GM21737 (cell line): Measurements from ENCODE around the gene PTPN20.
"Not testable (repeated sequence)": the region's sequence is repeated elsewhere in the genome, so short reads cannot be mapped to it uniquely, and the experiment has no call there.

Experiments
- ATAC-seq: cut with Tn5 transposase; IDR thresholded peaks from one replicate; pipeline ENCODE4 v1.9.1; 2021; ENCODE audit warnings: mild to moderate bottlenecking, moderate library complexity; ENCODE audit not compliant: unreplicated experiment

Gene PTPN20, protein sequence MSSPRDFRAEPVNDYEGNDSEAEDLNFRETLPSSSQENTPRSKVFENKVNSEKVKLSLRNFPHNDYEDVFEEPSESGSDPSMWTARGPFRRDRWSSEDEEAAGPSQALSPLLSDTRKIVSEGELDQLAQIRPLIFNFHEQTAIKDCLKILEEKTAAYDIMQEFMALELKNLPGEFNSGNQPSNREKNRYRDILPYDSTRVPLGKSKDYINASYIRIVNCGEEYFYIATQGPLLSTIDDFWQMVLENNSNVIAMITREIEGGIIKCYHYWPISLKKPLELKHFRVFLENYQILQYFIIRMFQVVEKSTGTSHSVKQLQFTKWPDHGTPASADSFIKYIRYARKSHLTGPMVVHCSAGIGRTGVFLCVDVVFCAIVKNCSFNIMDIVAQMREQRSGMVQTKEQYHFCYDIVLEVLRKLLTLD

DNA sequence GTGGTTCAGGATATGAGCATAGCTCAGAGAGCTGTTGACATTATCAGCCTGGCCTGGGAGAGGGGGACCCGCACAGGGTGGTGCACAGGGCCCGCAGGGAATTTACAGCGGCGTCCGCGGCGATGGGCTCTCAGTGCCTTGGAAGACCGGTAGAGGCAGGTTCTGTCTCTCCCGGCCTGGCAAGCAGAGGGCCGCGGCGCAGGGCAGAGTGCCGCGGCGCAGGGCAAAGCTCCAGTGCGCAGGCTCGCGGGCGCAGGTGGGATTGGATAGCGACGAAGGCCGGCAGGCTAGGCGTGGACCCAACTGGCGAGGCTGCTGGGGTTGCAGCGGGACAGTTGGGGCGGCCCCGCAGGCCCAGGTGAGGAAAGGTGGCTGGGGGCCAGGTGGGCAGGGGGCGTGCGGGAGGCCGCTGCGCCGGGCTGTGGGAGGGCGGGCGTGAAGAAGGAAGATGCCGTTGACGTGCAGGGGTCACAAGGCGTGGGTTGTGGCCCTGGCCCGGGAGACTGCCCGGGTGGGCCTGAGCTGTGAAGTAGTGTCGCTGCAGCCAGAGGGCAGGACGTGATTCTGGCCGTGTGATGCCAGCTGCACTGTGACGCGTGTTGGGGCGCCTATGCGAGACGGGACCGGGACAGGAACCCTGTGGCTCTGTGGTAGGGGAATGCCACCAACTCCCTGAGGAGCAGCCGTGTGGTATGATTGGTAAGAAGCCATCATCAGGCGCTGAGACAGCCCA lies at the start of gene PTPN20:
TSS of gene PTPN20 (plus strand) at position 285 of the 733 bp plus-strand sequence. CDS start 21,072 bp downstream, outside the sequence.
- not testable (repeated sequence) for ATAC-seq

DNA sequence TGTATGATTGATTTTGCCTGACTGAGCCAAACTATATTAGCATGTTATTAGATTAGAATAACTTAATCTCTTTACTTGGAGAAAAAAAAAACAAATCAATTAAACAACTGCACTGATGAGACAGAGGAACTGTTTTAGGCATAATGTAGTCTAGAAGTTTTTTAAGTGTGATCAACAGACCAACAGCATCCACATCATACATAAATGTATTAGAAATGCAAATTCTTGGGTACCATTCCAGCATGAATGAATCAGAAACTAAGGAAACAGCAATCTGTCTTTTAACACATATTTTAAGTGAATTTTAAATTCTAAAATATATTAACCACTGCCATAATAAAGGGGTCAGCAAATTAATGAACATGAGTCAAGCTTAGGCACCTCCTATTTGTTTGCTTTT lies 41.5 kb upstream of the PTPN20 start:
- ATAC-seq: not testable (repeated sequence)

DNA sequence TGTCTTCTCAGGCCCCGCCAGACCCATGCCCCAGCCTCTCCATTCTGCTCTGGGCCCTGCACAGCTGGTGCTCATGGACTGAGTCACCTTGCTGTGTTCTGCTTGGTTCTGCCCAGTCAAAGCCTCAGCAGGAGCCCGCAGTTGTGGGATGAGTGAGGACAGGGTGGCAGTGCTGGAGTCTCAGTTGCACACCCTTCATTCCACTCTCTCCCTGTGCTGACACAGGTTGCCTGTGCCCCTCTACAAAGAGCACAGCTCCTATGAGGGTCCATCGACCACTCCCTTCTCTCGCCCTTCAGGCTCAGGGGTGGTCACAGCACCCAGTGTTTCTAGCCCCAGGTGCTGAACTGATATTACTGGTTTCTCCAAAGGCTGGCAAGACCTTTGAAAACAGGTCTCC lies 39.6 kb upstream of the PTPN20 start:
- not testable (repeated sequence) for ATAC-seq

DNA sequence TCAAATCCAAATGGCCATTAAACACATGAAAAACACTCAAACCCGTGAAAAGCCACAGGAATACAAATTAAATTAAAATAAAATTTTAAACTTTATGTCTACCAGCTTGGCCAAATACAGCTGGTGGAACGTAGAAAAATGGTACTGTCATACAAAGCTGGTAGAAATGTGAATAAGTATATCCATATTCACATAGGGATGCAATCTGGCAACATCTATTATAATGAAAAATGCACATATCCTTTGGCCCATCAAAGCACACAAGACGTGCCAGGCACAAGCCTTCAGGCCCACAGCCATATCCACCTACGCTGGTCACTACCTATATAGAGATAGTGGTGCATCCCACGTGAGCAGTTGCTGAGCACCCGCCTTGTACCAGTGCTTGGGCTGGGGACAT lies 35.9 kb upstream of the PTPN20 start:
- ATAC-seq: not testable (repeated sequence)

DNA sequence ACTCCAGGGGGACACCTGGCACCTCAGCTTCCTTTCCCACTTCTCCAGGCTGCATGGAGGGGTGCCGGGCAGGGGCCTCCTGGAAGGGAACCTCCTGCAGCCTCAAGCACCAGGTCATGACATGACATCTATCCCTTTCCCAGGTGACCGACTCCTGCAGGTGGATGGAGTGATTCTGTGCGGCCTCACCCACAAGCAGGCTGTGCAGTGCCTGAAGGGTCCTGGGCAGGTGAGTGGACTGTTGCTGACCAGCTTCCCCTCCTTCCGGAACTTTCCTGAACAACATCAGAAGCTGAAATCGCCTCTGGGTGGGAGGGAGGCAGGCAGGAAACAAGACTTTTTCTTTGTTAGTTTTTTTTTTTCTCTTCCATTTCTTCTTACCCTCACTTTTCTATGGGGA lies 34.5 kb upstream of the PTPN20 start:
- not testable (repeated sequence) for ATAC-seq

DNA sequence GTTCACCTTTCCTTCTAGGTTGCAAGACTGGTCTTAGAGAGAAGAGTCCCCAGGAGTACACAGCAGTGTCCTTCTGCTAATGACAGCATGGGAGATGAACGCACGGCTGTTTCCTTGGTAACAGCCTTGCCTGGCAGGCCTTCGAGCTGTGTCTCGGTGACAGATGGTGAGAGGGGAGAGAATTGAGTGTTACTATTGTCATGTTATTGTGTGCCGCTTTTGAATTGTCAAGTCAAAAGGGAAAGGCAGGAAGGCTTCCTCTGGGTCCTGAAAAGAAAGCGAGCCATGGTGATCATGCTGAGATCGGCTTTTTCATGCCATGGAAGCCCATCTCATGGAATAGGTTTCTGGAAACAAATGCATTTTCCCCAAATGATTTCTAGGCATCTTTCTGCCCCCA lies 32.5 kb upstream of the PTPN20 start:
- ATAC-seq: not testable (repeated sequence)

DNA sequence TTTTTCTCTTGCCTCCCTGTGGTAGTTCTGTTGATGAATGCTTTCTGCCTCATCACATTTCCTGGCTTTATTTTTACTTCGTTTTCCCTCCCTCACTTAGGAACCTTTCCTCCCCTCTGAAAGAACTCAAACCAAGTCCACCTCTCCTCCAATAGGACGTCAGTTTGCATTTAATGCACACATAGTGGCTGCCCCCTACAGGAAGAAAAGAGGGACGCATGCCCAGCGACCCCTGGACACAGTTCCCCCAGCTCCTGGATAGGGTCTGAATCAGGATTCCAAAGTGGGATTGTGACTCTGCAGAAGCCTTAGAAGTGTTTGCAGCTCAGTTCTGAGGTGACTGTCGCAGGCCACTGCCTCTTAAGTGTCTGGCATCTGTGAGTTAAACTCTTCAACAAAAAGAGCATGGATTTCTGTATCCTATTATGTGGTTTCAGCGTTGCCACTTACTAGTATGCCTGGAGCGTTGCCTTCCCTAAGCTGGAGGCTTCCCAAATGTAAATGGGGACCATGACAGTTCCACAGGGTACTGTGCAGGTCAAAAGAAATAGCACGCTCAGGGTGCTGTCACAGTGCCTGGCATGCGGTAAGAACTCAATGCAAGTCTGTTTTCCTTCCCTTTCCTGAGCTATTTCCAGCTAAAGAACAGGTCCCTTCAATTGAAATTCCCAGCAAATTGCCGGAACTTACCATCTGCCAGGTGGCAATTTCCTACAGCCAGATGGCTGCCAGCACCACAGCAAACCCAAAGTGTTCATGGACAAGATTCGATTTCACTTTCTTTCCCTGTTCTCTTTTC lies 20.2 kb upstream of the PTPN20 start:
- ATAC-seq: not testable (repeated sequence)

DNA sequence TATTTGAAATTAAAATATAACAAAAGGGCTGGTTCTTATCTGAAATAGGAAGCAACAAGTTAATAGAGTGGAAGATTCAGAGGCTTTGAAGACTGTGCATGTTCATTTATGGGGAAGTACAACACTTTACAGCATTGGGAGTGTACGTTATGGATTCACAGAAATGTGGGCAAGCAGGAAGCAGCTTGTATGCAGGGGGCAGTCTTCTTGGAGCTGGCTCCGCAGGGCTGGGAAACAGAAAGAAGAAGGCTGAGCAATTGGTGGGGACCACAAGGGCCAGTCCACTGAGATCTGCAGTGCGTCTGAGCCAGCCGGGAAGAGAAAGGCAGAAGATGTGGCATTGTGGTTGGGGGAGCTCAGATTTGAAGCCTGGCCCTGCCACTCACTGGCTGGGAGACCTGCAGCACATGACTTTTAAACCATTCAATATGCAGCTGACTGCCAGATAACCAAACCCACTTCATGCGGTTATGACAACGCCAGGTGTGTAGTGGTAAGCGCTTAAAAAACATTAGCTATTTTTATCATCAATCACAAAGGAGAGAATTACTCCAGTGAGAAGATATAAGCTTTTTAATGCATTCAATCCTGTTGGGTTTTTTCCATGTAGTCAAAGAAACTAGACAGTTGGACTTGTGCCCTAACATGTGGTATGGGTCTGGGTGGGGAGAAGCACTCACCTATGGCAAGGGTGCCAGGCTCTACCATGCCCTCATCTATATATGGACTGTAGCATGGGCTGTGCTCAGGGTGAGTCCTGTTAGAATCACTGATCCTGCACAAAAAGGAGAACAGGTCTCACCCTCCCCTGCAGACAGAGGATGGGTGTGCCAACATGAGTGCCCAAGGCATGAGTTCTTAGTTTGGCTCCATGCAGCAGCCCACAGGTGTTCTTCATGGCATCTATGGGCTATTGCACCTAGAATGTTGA lies 14.2 kb upstream of the PTPN20 start:
- ATAC-seq: not testable (repeated sequence)

DNA sequence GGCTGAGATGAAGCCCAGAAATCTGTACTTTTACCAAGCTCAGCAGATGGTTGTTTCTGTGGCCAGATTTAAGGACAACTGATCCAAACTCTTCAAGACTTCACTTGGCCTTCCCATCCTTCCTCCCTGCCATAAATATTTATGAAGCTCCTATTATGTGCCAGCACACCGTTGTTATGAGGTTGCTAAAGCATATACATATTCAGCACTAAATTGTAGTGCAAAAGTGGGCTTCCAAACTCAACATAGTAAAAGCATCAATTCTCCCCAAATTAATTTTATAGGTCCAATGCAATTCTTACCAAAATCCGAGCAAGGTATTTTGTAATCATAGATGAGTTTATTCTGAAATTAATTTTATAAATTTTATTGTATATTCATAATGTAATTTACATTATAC lies 10.0 kb upstream of the PTPN20 start:
- ATAC-seq: not testable (repeated sequence)

DNA sequence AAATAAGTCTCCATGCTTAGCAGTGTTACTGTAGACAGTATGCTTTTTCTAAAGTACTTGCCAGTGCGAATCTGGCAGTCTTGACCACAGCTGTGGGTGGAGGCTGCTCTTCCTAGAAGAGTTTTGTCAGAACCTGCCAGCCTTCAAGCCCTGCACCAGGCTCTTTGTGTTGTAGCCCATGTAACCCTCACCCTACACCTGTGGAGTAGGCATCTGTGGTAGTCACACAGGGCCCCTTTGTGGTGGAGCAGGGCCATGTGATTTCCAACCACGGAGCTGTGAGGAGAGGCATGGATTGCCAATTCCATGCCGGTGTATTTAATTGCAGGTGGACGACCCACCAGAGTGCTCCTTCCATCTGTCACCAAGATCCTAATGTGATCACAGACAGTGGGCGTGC lies 7.4 kb upstream of the PTPN20 start:
- ATAC-seq: not testable (repeated sequence)

DNA sequence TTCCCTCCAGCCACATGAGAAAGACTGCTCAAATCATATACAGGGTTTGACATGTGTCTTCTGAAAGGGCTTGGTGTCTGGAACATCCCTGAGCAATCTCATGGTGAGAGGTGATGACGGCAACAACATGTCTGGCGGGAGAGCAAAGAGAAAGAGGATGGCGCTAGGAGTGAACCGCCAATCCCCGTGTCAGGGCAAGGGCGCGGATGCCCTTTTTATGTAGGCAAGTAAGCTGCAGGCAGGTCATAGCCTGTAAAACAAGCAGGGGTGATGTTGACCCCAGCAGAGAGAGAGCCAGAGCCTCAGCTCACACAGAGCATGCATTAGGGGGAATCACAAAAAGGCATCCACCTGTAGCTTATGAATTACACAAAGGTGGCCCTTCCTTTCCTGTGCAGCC lies 4.9 kb upstream of the PTPN20 start:
- ATAC-seq: not testable (repeated sequence)

DNA sequence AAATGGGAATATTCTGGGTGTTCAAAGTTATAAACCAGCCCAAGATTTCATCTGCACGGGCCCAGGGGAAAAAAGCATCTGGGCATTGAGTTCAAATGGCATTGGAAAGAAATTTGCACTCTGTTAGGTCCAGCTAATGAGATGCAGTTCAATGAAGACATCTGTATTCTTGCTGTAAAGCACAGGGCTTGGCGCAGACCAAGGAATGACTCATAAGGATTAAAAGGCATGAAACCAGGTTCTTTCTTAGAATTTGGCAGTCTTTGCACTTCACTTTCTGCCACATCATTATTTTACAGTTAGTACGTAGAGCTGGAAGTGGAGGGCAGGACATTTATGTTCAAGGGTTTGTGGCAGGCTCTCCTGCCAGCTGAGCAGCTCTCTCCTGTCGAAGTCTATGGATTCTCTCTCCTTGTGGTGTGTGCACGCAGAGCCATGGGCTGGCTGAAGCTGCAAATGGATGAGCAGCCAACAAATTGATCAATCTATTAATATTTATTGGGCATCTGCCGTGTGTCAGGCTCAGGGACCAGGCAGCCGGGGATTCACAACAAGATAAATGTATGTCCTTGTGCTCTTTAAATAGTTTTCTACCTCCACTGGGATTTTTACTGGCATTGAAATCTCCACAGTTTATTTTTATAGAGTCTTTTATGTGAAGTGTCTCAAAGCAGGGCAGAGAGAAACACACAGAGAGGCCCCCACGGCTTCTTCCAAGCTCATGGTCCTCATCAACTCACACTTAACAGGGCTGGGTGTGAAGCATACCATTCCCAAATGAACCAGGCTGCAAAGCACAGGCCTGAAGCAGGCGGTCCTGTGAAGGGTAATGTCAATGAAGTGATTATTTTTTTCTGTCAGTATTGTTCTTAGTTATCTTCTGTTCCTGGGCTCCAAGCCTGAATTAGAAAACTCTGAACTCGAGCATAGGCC lies 3.8 kb upstream of the PTPN20 start:
- ATAC-seq: not testable (repeated sequence)

DNA sequence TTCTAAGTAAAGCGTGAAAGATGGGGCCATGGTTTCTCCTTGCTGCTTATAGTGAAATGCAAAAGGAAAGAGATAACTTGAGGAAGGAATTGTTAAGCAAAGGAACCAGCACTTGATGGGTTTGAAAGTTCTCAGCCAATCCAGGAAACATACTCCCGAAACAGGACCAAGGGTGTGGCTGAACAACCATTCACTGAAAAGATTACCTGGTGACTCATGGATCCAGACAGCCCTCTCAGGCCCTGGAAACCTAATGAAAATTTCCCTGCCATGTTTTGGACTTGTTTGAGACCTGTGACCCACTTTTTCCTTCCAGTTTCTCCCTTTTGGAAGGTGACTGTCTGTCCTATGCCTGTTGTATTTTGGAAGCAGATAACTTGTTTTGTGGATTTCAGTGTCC lies 11.3 kb downstream of the PTPN20 start:
- not testable (repeated sequence) for ATAC-seq

DNA sequence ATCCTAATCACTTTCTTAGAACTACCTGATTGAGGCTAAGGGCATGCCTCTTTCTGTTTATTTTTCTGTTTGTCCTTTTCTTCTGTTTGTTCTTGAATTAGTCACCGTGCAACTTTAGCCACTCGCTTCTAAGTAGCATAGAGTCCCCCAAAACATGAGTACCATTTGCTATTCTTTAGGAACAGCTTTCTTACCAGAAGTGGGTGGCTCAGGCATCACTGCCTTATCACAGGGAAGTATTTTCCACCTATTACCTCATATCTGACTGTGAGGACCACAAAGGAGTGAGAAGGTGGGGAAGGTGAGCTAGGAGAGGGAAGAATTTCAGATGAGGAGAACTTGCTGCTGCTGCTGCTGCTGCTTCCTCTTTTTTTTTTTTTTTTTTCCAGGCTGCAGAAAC lies 13.9 kb downstream of the PTPN20 start:
- ATAC-seq: not testable (repeated sequence)

DNA sequence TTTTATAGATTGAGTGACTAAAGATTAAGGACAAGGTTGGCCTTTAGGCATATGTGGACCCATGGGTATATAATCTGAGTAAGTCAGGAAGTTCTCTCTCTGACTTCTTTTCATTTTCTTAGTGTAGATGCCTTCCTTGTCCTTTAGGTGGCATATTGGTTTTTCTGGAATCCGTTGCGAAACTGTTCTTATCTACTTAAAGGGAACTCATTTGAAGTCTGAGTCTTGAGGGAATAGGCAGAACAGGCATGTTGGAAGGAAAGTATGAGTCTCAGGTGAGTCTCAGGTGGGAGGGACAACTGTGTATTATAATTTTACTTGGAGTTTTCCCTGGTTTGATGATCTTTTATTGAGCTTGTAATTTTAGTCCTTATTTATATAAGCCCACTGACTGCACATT lies 14.6 kb downstream of the PTPN20 start:
- ATAC-seq: not testable (repeated sequence)

DNA sequence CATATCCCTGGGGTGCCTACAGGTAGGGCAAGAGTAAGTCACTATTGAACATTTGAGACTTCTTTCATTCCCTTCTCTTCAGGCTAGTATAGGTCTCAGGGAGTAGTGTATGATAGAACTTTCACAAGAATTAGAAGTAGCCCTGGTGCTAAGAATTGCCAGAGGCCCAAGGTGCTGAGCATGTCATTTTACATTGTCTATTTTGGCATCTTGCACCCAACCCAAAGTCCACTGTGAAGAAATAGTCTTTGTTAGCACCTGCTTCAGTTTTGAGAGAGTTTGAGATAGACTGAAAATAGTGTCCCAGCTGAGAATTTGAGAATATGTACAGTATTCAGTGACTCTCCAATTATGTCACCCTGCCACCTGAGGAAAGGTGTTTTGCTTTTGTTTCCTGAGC lies 17.6 kb downstream of the PTPN20 start:
- not testable (repeated sequence) for ATAC-seq

DNA sequence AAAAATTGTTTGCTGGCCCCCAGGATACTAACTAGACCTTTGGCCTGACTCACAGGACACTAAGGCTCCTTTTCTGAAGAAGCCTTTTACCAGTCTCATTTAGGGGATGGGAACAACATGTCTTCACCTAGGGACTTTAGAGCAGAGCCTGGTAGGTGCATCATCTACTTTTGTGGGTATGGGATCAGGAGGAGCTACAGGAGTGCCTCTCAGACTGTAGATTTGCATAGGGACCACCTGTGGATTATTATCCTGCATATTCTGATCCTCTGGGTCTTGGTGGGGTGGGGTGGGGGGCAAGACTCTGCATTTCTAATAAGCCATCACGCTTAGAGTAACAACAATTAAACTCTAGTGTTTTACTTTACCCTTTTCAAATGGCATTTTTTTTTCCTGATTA lies 21.2 kb downstream of the PTPN20 start:
- not testable (repeated sequence) for ATAC-seq

DNA sequence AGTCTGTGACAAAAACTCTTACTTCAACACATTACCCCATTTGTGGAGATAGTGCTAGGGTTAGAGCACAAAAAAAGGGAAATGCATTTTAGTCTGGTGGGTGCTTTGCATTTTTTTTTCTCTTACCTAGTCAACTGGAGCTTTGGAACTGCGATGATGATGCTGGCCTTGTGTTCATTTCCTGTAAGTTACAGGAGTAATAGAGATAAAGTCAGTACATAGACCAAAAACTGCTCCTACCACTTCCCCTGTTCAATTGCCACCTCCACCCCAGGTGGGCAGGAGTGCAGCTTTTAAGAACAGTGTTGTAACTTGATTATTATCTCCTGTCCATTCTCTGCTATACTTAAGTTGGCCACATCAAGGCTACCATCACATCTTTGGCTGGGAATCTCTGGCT lies 29.9 kb downstream of the PTPN20 start:
- not testable (repeated sequence) for ATAC-seq
